GM21786 (cell line): ENCODE measurements around the gene MYOZ3.
A peak's percentile ranks its signal among the peaks of the same experiment; 100 is the strongest.

ENCODE experiments used
- ATAC-seq: cut with Tn5 transposase; IDR thresholded peaks from one replicate; pipeline ENCODE4 v1.9.1; 2021; ENCODE audit not compliant: unreplicated experiment

Gene MYOZ3

GRCh38 chr5:150642567-150642927 lies 18.5 kb upstream of the MYOZ3 start:
- ATAC-seq, result no peak

- ATAC-seq, result no peak
Measured at GRCh38 chr5:150642991-150643710, 17.9 kb upstream of the MYOZ3 start.

- ATAC-seq, result no peak
Measured at GRCh38 chr5:150644058-150644457, 17.0 kb upstream of the MYOZ3 start.

- ATAC-seq, result no peak
Measured at GRCh38 chr5:150644514-150644913, 16.5 kb upstream of the MYOZ3 start.

- ATAC-seq, result no peak
Measured at GRCh38 chr5:150645070-150645700, 15.9 kb upstream of the MYOZ3 start.

GRCh38 chr5:150647275-150648251 lies 13.5 kb upstream of the MYOZ3 start:
- ATAC-seq, result no peak

- ATAC-seq, result no peak
Measured at GRCh38 chr5:150648294-150649107, 12.6 kb upstream of the MYOZ3 start.

GRCh38 chr5:150649108-150650020 lies 11.7 kb upstream of the MYOZ3 start:
- no peak for ATAC-seq

GRCh38 chr5:150650021-150651006 lies 10.7 kb upstream of the MYOZ3 start:
- ATAC-seq, result no peak

GRCh38 chr5:150651382-150651781 lies 9.7 kb upstream of the MYOZ3 start:
- ATAC-seq, result no peak

- no peak for ATAC-seq
Measured at GRCh38 chr5:150651924-150652671, 9.0 kb upstream of the MYOZ3 start.

GRCh38 chr5:150653145-150653761 lies 7.8 kb upstream of the MYOZ3 start:
- ATAC-seq, result no peak

- ATAC-seq, result no peak
Measured at GRCh38 chr5:150653762-150654556, 7.1 kb upstream of the MYOZ3 start.

- ATAC-seq, result no peak
Measured at GRCh38 chr5:150655221-150655620, 5.8 kb upstream of the MYOZ3 start.

GRCh38 chr5:150656191-150657132 lies 4.6 kb upstream of the MYOZ3 start:
- peak; percentile 71 for ATAC-seq

- no peak for ATAC-seq
Measured at GRCh38 chr5:150658121-150658520, 2.9 kb upstream of the MYOZ3 start.
